T-cell (primary cell): ENCODE data around the gene GTF2F2. TPM values are rescaled to one million over a fixed set of nuclear protein-coding genes. Genes with fewer than 3 reads are reported as not detected.

Experiments used
- ATAC-seq, 4 experiments: fragments of 200-7000 bp in 3 of 4; fragments of 150-1000 bp in 1 of 4; cut with Tn5 transposase; replicated peaks in 1 of 4; 1 replicate in 3 of 4; 2 replicates in 1 of 4; pipeline ENCODE4 v1.10.0; 2021; ENCODE audit warnings: moderate library complexity in 3 of 4, mild to moderate bottlenecking in 2 of 4, moderate number of reproducible peaks in 1 of 4
- CTCF ChIA-PET, 2 donors: fragments of 300-600 bp; sonication (Branson Sonifier 250); formaldehyde crosslinking; loops; one replicate each; lab custom pipeline; 2022; ENCODE audit warnings: antibody characterized with exemption in 2 of 2; lab: Charles Lee
- POLR2A ChIA-PET, 2 donors: fragments of 300-600 bp; sonication (Branson Sonifier 250); formaldehyde crosslinking; loops; one replicate each; lab custom pipeline; 2022; ENCODE audit warnings: antibody characterized with exemption in 2 of 2; lab: Charles Lee
- DNase-seq, 35 experiments: peaks; one replicate each; pipeline versions ENCODE4 v3.0.0 to v3.0.0-alpha.2; 2013 to 2023
- H3K27ac ChIP-seq: one replicate; pipeline ENCODE4 v1.5.1; 2013; ENCODE audit warnings: low read length
- H3K27me3 ChIP-seq, 2 experiments: replicated peaks in 1 of 2; 1 replicate in 1 of 2; 2 replicates in 1 of 2; pipeline versions ENCODE4 v1.6.1 to v1.7.0; 2013; ENCODE audit warnings: low read length in 1 of 2, mixed read lengths in 1 of 2; ENCODE audit not compliant: control insufficient read depth in 2 of 2, insufficient read depth in 2 of 2; ENCODE audit errors: extremely low read depth in 1 of 2
- H3K36me3 ChIP-seq, 2 donors: 1 replicate in 1 of 2; 2 replicates in 1 of 2; pipeline versions ENCODE4 v1.6.1 to v1.7.0; 2013; ENCODE audit warnings: low read length in 1 of 2; ENCODE audit not compliant: control insufficient read depth in 2 of 2, insufficient read depth in 1 of 2; ENCODE audit errors: extremely low read depth in 1 of 2
- H3K4me1 ChIP-seq, 2 experiments: 1 replicate in 1 of 2; 2 replicates in 1 of 2; pipeline versions ENCODE4 v1.6.1 to v1.7.0; 2013; ENCODE audit warnings: low read length in 2 of 2, mixed read lengths in 1 of 2; ENCODE audit not compliant: insufficient read depth in 2 of 2, control insufficient read depth in 1 of 2; ENCODE audit errors: extremely low read depth in 1 of 2
- H3K4me3 ChIP-seq, 2 donors: 1 replicate in 1 of 2; 2 replicates in 1 of 2; pipeline versions ENCODE4 v1.5.1 to v1.7.0; 2013; ENCODE audit warnings: mild to moderate bottlenecking in 2 of 2, low read length in 1 of 2, moderate library complexity in 1 of 2; ENCODE audit not compliant: control insufficient read depth in 1 of 2; ENCODE audit errors: extremely low read depth in 1 of 2
- H3K9me3 ChIP-seq: 2 replicates; pipeline ENCODE4 v1.7.0; 2013
- H3K27ac Mint-ChIP-seq, 2 donors: one replicate each; pipeline ENCODE4 v1.8.0; 2020 to 2021; ENCODE audit warnings: mild to moderate bottlenecking in 2 of 2, mixed read lengths in 2 of 2
- H3K27me3 Mint-ChIP-seq, 2 donors: one replicate each; pipeline ENCODE4 v1.8.0; 2021 to 2022; ENCODE audit warnings: mixed read lengths in 2 of 2
- H3K36me3 Mint-ChIP-seq: one replicate; pipeline ENCODE4 v1.8.0; 2021; ENCODE audit warnings: mixed read lengths
- H3K4me1 Mint-ChIP-seq, 3 donors: one replicate each; pipeline ENCODE4 v1.8.0; 2020 to 2022; ENCODE audit warnings: mixed read lengths in 3 of 3, mild to moderate bottlenecking in 1 of 3
- H3K4me3 Mint-ChIP-seq, 3 donors: one replicate each; pipeline ENCODE4 v1.8.0; 2020 to 2022; ENCODE audit warnings: mild to moderate bottlenecking in 3 of 3, mixed read lengths in 3 of 3, moderate library complexity in 3 of 3
- H3K9me3 Mint-ChIP-seq, 3 donors: one replicate each; pipeline ENCODE4 v1.8.0; 2020 to 2022; ENCODE audit warnings: mixed read lengths in 3 of 3
- WGBS: methylation state at CpG from one replicate; pipeline ENCODE4 v1.1.5; 2013; ENCODE audit warnings: missing lambda C conversion rate; ENCODE audit not compliant: insufficient coverage; 5-methylcytosine and 5-hydroxymethylcytosine counted together
- total RNA-seq, 35 experiments: library from RNA in 6 of 35; stranded (reverse) in 6 of 35; fragments of 120-200 nt in 1 of 35; gene quantifications; one replicate each; pipeline versions ENCODE4 v1.2.1 to v1.2.4 and lab custom pipeline; 2013 to 2026

The GTF2F2 gene
- total RNA-seq, 5 donors from 2014 or later (not counting 1 experiment from before 2014, with no cell fraction given) = 12.9 to 17.0 (median 15.6) TPM

- Mint-ChIP-seq H3K27ac (no peak overlapping the region), H3K27me3 (no peaks in the 10 kb centered on the region), H3K4me1 (no peaks in the 10 kb centered on the region), H3K4me3 (no peak overlapping the region), H3K9me3 (no peaks in the 10 kb centered on the region), H3K36me3 (peaks cover 27% of the 10 kb centered on the region)
- POLR2A ChIA-PET = interaction anchor here in 1 of 2 donors (0.6 kb wide), 1 partner anchor 213 kb away, joined by 8 read pairs; no protein-coding TSS in a partner anchor
- ATAC-seq (no peak), DNase-seq (no peak)
- Histone ChIP-seq H3K9me3 (no peaks in the 10 kb centered on the region), H3K27me3 (no peaks in the 10 kb centered on the region), H3K36me3 (peaks cover 0 to 13% of the 10 kb centered on the region in 2 donors), H3K4me3 (no peak overlapping the region), H3K27ac (no peak overlapping the region), H3K4me1 (no peaks in the 10 kb centered on the region)
- WGBS = no CpG with 5 or more reads among the region's 5 CpGs
- CTCF ChIA-PET = interaction anchor here in 1 of 2 donors (0.7 kb wide), 2 partner anchors 71 to 224 kb away, joined by 3 read pairs; no protein-coding TSS in a partner anchor
These were observed 146.9 kb downstream of the GTF2F2 start for GRCh38 chr13:45267215-45267614.

DNA sequence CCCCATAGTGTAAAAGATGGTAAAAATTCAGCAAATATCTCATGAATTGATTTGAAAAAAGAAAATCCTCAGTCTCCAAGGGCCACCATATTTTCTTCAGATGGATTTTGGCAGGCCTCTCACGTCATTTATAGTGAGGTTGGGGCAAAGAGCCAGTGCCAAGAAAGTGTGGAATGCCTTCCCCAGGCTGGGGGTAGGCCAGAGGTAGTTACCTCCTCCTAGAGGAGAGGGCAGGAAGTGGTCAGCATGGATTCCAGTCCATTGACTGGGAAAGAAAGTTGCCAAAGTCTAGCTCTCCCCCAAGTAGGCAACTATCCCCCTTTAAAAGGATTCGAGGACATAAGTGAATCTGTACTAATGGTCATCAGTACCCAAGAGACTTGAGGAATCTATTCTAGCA, 148.9 kb downstream of the GTF2F2 start:
- Mint-ChIP-seq H3K27me3 (no peaks in the 10 kb centered on the region), H3K4me3 (no peak overlapping the region), H3K9me3 (no peaks in the 10 kb centered on the region), H3K27ac (no peak overlapping the region), H3K36me3 (peaks cover 27% of the 10 kb centered on the region), H3K4me1 (no peaks in the 10 kb centered on the region)
- ATAC-seq (no peak), DNase-seq (no peak)
- Histone ChIP-seq H3K9me3 (no peaks in the 10 kb centered on the region), H3K27ac (no peak overlapping the region), H3K4me3 (no peak overlapping the region), H3K36me3 (peaks cover 0 to 17% of the 10 kb centered on the region in 2 donors), H3K27me3 (no peaks in the 10 kb centered on the region), H3K4me1 (no peaks in the 10 kb centered on the region)
- ChIA-PET POLR2A (no interaction called here), CTCF (no interaction called here)
- WGBS = 88% methylated on average over 1 of the region's 2 CpGs

- Histone ChIP-seq H3K4me3 (no peak overlapping the region), H3K9me3 (no peaks in the 10 kb centered on the region), H3K36me3 (peaks cover 0 to 17% of the 10 kb centered on the region in 2 donors), H3K27ac (no peak overlapping the region), H3K27me3 (no peaks in the 10 kb centered on the region), H3K4me1 (no peaks in the 10 kb centered on the region)
- Mint-ChIP-seq H3K9me3 (peaks cover 0 to 5% (median 0%) of the 10 kb centered on the region in 3 donors), H3K36me3 (peaks cover 29% of the 10 kb centered on the region), H3K4me1 (peaks cover 0 to 5% (median 0%) of the 10 kb centered on the region in 3 donors), H3K27ac (no peak overlapping the region), H3K4me3 (no peak overlapping the region), H3K27me3 (no peaks in the 10 kb centered on the region)
- ATAC-seq (no peak), DNase-seq (no peak)
- WGBS = 93% methylated on average over 2 of the region's 3 CpGs
- ChIA-PET POLR2A (interaction anchor here in 1 of 2 donors (0.7 kb wide), 1 partner anchor 38 kb away, joined by 4 read pairs; no protein-coding TSS in a partner anchor), CTCF (no interaction called here)
These were observed 156.6 kb downstream of the GTF2F2 start for GRCh38 chr13:45276913-45277312.

DNA sequence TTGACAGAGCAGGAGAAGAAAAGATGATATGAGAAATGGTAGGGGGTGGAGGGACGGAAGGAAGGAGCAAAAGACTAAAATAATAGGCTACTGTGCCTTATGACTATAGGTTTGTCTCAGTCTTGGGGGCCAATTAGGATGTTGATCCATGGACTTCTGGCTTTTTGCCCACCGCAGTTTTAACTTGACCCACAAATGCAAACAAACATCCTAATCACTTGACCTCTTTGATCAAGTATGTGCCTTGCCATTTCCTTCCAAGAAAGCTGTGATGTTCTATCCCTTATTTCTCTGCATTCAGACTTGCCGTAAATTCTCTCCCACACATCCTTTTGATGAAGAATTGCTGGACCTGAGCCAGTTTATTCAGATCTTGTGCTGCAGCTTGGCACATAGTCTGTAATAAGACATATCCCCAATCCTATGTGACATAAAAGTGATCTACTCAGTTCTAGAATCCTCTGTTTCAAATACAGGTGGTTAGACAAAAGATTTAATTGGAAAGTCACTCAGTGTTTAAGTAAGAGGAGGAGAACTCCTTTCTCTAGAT, 157.9 kb downstream of the GTF2F2 start:
- Histone ChIP-seq H3K4me3 (no peak overlapping the region), H3K36me3 (peaks cover 0 to 17% of the 10 kb centered on the region in 2 donors), H3K27me3 (no peaks in the 10 kb centered on the region), H3K27ac (no peak overlapping the region), H3K4me1 (no peaks in the 10 kb centered on the region), H3K9me3 (no peaks in the 10 kb centered on the region)
- no peak overlapping the region for H3K4me3 Mint-ChIP-seq
- peaks cover 29% of the 10 kb centered on the region for H3K36me3 Mint-ChIP-seq
- H3K9me3 Mint-ChIP-seq = peaks cover 0 to 5% (median 0%) of the 10 kb centered on the region in 3 donors
- ChIA-PET POLR2A (no interaction called here), CTCF (no interaction called here)
- no CpG with 5 or more reads among the region's 3 CpGs for WGBS
- H3K27me3 Mint-ChIP-seq = no peaks in the 10 kb centered on the region
- DNase-seq (no peak), ATAC-seq (no peak)
- no peak overlapping the region for H3K27ac Mint-ChIP-seq
- H3K4me1 Mint-ChIP-seq = peaks cover 0 to 5% (median 0%) of the 10 kb centered on the region in 3 donors

GRCh38 chr13:45280011-45280410, 159.7 kb downstream of the GTF2F2 start:
- peaks cover 5 to 13% of the 10 kb centered on the region in 2 donors for H3K36me3 ChIP-seq
- no peaks in the 10 kb centered on the region for H3K4me1 ChIP-seq
- H3K9me3 ChIP-seq = no peaks in the 10 kb centered on the region
- no peak overlapping the region for H3K4me3 Mint-ChIP-seq
- no peak overlapping the region for H3K27ac Mint-ChIP-seq
- H3K27ac ChIP-seq = no peak overlapping the region
- 88% methylated on average over 3 of the region's 7 CpGs for WGBS
- H3K36me3 Mint-ChIP-seq = peaks cover 33% of the 10 kb centered on the region
- no peak overlapping the region for H3K4me3 ChIP-seq
- ChIA-PET CTCF (interaction anchor here in 1 of 2 donors (0.5 to 0.8 kb wide), 3 partner anchors 9 to 193 kb away, joined by 3 read pairs; no protein-coding TSS in a partner anchor), POLR2A (interaction anchor here in 1 of 2 donors (0.6 kb wide), 1 partner anchor 306 kb away, joined by 4 read pairs; no protein-coding TSS in a partner anchor)
- ATAC-seq (no peak), DNase-seq (no peak)
- no peaks in the 10 kb centered on the region for H3K27me3 ChIP-seq
- peaks cover 0 to 5% (median 0%) of the 10 kb centered on the region in 3 donors for H3K9me3 Mint-ChIP-seq
- H3K4me1 Mint-ChIP-seq = peaks cover 0 to 5% (median 0%) of the 10 kb centered on the region in 3 donors
- H3K27me3 Mint-ChIP-seq = no peaks in the 10 kb centered on the region

- Mint-ChIP-seq H3K36me3 (peaks cover 34% of the 10 kb centered on the region), H3K9me3 (peaks cover 0 to 5% (median 0%) of the 10 kb centered on the region in 3 donors), H3K4me1 (peaks cover 0 to 5% (median 0%) of the 10 kb centered on the region in 3 donors), H3K27ac (no peak overlapping the region), H3K4me3 (no peak overlapping the region), H3K27me3 (no peaks in the 10 kb centered on the region)
- peaks cover 6 to 12% of the 10 kb centered on the region in 2 donors for H3K36me3 ChIP-seq
- ATAC-seq = peak in 3 of 4 experiments; percentile 50 to 69 (median 62)
- H3K27ac ChIP-seq = no peak overlapping the region
- ChIA-PET CTCF (interaction anchor here (0.6 to 1.9 kb wide), 4 partner anchors 28 to 234 kb away, joined by 3 to 14 read pairs (median 3); no protein-coding TSS in a partner anchor), POLR2A (no interaction called here)
- peak in 20 of 35 experiments; percentile 2 to 51 (median 19) for DNase-seq
- no peaks in the 10 kb centered on the region for H3K9me3 ChIP-seq
- no peaks in the 10 kb centered on the region for H3K27me3 ChIP-seq
- 93% methylated on average over 3 of the region's 7 CpGs for WGBS
- no peaks in the 10 kb centered on the region for H3K4me1 ChIP-seq
- no peak overlapping the region for H3K4me3 ChIP-seq
These were observed 160.7 kb downstream of the GTF2F2 start for GRCh38 chr13:45280751-45281634.
